Kidney glomerular epithelial cell (primary cell): ENCODE data around the gene KHNYN.

Experiments used
- DNase-seq: peaks from one replicate; lab custom pipeline; 2025; lab: John Stamatoyannopoulos, UW

The KHNYN gene

DNA sequence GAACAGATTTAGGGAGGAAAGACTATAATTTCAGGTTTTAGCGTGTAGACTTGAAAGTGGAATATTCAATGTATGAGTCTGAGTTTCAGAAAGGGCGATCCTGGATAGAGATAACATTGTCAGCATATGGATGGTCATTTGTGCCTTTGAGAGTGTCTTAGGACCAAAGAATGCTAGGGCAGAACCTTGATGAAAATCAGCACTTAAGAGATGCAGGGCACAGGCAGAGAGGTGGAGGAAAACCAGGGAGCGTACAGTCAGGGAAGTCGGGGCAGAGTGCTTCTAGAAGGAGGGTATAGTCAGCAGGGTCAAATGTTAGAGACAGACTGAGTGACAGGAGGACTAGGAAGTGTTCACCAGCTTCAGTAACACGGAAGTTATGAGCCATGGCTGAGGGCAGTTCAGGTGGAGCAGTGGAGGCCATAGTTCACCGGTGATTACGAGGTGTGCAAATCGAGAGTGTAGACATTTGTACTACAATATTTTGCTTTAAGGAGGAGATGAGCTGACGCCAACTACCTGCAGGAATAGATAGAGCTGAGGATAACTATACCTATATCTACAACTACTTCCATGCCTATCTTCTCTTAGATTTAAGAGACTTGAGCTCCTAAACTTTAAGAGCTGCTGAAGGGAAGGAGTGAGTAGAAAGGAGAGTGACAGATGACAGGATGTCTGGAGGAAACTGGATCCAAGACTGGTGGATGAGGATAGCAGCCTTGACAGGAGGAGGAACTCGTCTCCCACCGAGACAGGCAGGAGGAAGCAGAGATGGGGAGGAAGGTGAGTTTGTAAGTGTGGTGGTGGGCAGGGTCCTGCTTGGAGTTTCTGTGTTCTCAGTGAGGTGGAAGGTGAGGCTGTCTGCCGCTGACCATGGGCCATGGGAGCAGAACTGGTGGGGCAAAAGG lies 6.8 kb upstream of the KHNYN start:
- no peak for DNase-seq

DNA sequence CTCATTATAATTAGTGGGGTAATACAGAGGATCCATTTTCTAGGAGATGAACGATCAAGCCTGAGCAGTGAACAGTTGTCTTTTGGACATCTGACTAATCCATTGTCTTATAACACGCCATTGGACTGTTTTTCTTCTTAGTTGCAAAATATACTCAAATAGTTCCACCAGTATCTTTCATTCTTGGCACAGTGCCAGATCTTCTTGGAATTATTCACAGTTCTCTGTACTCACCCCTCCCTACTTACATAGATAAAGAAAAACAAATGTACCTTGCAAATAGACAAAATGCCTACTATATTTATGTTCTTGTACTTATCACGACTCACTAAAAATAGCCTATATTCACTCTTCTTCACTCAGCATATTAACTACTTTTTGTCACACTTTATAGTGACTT lies 4.0 kb upstream of the KHNYN start:
- peak; percentile 56 for DNase-seq

DNA sequence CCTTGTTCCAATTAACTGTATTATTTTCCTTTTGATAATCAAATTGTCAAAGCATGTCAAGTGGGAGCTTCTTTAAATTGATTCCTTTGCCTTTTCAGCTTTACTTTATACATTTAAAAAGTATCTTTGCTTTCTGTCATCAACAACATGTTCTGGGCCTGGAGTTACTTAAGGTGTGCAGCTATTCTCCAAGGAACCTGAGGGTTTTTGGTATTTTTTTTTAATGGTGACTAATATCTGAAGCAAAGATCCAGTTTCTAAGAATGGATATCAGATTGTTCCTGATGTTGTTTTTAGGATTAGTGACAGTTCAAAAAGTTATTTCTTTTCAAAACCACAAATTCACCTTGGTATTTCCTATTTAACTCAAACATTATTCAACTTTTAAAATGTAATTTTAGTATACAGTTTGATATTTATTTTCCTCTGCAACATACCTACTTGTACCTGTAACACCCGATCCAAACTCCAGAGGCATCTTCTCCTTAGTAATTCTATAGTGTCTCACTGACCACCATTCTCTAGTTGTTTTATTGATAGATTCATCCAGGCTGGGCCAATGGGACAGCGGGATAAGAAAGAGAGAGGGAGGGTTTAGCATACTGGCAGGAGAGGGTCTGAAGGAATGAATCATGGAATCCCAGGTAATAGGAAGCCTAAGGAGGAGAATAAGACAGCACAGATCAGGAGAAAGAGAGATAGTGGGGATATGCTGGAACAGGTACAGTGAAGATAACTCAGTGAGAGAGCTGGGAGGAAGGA lies 3.4 kb upstream of the KHNYN start:
- DNase-seq: no peak

DNA sequence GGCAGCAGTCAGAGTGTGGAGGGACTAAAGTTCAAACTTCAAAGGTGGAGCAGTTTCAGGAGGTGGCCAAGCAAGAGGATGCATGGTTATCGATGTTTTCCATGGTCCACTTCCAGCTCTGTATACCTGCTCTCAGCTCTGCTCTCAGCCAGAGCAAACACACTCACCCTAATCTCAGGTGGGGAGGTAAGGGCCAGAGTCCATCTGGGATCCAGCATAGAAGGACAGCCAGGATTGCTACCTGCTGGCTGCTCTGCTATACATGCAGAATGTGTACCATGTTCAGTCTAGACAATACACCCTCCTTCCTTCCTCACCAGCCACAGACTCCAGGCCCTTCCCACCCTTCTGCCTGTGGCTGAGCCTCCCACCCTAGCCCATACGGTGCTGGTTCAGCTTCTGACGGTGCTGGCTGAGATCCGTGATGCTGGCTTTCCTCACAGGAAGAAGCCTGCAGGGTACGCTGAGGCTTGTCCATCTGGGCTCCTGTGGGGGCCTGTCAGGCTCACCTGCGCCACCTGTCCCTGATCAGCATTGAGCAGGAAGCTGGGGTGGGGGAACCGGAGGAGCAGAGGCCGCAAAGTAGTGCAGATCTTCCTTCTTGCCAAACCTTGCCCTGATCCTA lies 2.7 kb upstream of the KHNYN start:
- no peak for DNase-seq

DNA sequence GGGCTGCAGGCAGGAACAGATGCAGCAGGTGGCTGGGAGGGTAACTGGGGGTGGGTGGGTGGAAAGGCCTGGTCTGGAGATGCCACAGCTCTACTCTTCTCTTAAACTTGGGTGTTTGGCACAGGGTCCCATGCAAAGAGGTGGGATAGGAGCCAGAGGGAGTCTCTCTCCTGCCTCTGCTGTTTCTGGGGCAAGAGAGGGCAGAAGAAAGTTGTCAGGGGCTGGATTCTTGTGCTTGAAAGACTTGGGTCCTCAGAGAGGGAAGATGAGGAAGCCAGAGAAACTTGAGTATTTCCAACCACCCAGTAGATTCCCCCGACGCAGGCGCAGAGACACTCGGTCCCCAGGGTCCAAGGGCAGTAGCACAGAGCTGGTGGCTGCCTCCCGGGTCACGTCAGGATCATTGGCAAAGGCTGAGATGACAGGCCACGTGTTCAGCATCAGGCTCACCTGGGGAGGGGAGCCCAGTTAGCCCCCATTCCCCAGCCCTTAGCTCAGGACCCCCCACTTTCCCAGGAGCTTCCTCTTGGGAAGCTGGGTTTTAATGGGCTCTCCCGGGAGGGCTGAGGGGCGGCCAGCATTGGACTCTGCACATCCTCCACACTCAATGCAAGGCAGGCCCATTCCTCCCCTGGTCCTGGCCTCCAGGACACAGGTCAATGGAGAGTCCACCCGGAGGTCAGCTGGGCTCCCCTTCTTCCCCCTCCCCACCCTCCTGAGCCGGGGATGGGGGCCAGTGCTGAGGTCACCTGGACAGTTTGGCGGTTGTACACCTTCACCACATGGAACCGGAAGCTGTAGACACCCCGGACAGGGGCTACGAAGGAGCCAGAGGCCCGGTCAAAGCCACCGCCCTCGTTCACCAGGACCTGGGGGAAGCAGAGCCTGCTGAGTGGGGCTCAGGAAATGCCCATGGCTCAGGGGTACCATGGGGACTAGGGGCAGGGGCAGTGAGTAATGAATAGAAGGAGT lies 1.9 kb upstream of the KHNYN start:
- DNase-seq: no peak

DNA sequence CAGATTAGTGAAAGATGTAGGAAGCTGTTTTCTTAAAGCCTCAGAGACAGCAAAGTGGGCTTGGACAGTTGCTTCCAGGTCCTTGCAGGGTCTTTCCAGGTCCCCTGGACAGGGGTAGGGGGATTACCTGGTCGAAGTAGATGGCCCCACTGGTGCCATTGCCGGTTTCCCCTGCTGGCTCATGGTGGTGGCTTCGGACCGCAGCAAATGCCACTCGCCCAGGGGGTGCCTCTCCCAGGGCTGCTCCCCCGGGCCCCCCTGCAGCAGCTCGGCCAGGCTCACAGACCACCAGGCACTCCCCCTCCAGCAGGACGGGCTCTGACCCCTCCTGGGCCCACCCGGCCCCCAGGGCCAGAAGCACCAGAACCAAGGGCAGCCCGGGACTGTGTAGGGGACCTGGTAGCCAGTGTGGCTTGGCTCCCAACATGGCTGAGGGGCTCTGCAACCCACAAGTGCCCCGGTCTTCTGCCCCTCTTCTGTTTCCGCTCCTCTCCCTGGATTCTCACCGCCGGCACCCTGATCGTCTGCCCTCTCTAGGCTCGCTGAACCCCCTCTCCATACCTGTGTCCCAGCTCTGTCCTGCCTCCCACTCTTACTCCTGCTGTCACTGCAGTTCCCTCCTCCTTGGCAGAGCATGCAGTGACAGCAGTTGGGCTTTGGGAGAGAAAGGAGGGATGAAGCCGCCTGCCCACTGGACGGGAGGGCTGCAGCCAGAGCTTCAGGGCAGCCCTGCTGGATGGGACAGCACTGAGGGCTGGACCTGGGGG lies 943 bp upstream of the KHNYN start:
- DNase-seq: no peak

DNA sequence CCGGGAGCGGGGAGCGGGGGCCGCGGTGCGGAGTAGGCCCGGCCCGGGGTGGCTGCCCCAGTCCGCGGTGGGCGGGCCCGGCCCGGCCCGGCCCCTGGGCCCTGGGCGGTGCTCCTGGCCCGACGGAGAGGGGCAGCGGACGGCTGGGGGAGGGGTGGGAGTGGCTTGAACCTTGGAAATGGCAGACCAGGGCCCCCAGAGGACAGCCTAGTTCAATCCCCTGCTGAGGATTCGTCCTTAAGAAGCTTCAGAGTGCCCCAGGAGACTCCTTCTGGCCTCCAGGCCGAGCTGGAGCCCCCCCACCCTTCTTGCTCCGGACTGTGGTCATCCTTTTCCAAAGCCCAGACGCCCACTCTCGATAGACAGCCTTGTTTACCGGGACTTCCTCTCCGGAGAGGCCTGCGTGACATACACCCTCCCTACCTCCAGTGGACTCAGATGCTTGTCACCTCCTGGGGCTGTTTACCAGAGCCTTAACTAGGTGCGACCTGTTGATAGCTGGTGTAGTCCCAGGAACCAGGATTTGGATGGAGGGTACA lies 458 bp downstream of the KHNYN start:
- no peak for DNase-seq

DNA sequence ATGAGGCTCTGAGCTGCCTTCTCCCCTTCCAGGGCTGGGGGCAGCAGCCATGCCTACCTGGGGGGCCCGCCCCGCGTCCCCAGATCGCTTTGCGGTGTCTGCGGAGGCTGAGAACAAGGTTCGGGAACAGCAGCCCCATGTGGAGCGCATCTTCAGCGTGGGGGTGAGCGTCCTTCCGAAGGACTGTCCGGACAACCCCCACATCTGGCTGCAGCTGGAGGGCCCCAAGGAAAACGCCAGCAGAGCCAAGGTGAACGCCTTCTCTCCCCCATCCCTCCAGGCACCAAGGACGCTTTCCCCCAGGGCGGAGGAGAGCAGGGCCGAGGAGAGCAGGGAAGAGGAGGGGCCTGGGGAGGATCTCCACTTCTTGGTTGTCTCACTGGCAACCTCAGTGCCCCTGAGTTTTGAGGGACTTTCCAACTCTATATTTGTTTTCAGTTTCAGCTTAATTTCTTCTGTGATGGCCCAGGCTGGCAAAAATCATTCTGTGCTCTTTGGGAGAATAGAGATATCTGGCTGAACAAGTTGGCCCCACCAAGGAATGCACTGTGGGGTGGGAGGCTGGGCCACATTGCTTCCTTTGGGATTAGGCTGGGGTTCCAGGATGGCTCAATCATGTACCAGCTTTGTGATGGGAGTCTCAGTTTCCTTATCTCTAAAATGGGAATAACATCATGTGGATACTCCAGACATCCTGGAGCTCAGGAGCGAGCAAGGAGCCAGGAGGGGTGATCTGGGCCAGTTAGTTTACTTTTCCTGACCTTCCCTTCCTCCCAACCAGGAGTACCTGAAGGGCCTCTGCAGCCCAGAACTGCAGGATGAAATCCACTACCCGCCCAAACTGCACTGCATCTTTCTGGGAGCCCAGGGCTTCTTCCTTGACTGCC lies 1.2 kb downstream of the KHNYN start:
- peak; percentile 30 for DNase-seq

DNA sequence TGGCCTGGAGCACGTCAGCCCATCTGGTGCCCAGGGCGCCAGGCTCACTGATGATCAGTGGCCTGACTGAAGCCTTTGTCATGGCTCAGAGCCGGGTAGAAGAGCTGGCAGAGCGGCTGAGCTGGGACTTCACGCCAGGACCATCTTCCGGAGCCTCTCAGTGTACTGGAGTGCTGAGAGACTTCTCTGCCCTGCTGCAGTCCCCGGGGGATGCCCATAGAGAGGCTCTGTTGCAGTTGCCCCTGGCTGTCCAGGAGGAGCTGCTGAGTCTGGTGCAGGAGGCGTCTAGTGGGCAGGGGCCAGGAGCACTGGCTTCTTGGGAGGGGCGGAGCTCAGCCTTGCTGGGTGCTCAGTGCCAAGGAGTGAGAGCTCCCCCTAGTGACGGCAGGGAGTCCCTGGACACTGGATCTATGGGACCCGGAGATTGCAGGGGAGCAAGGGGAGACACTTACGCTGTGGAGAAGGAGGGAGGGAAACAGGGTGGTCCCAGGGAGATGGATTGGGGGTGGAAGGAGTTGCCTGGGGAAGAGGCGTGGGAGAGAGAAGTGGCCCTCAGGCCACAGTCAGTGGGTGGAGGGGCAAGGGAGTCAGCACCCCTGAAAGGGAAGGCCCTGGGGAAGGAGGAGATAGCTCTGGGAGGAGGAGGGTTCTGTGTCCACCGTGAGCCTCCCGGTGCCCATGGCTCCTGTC lies 2.0 kb downstream of the KHNYN start:
- peak; percentile 82 for DNase-seq

DNA sequence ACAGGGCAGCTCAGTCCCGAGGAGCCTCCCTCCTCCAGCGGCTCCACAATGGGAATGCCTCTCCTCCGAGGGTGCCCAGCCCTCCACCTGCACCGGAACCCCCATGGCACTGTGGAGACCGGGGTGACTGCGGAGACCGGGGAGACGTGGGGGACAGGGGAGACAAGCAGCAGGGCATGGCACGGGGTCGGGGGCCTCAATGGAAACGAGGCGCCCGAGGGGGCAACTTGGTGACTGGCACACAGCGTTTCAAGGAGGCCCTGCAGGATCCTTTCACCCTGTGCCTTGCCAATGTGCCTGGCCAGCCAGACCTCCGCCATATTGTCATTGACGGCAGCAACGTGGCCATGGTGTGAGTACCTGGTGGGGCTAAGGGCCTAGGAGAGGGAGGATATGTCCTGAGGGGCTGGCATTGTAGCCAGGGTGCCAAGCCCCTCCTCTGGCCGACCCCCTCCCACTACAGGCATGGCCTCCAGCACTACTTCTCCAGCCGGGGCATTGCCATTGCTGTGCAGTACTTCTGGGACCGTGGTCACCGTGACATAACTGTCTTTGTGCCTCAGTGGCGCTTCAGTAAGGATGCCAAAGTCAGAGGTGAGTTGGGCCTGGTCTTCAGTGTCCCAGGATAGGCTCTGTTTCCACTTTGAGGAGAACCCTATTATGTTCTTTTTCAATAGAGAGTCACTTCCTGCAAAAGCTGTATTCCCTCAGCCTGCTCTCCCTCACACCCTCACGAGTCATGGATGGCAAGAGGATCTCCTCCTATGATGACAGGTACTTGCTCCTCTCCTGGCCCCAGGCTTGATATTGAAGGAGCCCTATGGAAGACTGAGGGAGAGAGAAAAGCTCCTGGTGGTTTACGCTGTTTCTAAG lies 2.7 kb downstream of the KHNYN start:
- DNase-seq: no peak

DNA sequence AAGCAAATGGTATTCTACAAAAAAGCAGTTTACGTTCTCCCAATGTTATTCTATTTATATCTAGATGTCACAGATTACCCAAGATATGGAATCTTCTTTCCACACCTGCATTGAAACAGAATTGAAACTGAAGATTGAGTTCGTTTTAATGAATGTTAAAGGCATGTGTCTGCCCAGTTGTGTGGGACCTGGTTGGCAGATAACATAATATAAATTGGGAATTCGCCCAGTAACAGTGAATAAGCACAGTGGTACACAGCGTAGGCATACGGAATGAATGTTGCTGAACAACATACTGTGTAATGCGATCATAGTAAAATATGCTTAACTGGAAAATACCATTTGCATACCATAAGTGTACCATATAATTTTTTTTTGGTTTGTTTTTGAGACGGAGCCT lies 4.3 kb downstream of the KHNYN start:
- DNase-seq: no peak

DNA sequence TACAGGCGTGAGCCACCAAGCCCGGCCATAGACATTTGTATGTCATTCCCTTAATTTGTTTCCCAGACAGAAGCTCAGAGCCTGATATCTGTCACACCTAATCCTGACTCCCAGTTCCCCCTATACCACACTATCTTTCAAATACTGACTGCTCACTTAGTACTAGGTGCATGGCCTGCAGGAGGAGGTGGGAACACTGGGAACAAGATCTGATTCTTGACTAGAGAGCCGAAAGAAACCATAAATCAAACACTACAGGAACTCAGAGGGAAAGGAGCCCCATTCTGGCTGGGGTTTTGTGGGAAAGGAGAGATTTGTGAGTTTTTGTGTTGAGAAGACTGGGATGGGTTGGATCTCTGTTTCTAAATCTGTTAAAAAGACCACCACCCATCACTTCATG lies 4.9 kb downstream of the KHNYN start:
- DNase-seq: no peak

DNA sequence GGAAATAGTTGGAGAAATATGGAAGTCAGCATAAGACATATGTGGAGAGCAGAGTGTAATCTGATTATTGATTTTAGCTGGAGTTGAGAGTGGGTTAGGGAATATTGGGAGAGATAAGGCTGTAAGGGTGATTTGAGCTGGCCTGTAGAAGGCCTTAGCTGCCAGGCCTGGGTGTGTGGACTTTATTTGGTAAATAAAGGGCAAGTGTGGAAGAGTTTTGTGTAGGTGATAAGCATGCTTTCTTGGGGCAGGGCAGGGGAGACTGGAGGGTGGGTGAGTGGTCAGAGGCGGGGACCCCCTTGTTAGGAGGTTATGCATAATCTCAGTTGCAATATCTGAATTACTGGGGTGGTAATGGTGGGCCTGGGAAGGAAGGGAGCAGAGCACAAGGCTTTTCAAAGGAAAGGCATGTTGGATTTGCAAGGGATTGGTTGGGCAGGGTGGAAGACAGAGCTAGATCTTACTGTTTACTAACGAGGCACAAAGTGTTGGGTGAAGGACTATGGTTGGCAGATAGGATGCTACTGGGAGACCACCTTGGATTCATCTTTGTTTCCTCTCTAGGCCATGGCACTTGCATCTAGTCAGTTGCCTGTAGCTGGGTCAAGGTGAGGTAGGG lies 5.5 kb downstream of the KHNYN start:
- no peak for DNase-seq

DNA sequence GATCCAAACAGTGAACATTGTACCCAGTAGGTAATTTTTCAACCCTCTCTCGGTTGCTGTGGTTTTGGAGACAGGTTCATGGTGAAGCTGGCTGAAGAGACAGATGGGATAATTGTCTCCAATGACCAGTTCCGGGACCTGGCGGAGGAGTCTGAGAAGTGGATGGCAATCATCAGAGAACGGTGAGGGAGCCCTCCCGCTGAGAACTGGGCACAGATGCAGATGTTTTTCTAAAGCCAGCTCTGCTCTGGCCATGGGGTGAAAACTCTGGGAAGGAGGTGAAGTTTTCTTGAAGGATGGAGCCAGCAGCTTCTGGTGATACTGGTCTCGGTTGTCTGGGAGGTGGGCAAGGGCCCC lies 6.2 kb downstream of the KHNYN start:
- no peak for DNase-seq

DNA sequence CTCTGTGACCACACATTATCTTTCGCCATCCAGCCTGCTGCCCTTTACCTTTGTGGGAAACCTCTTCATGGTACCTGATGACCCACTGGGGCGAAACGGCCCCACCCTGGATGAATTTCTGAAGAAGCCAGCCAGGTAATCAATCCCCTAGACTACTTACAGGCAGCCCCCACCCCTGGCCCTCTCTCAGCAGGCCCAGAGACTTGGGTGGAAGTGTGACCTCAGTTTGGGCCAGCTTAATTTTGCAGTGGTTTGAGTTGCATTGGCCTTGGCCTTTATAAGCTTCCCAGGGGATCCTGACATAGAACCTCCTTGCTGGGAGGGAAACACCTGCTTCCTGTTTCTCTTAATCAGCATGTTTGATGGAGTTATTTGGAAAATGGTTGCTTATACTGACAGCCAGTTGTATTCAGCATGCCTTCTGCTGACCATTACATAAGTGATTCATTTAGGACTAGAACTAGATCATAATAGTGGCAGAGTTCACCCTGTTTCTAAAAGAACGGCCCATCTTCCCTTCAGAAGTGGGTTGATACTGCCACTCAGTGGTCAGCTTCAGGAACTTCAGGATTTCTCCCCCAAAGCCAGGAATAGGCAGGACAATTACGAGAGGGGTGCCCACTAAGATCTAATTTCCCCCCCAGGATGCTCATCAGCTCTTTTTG lies 6.7 kb downstream of the KHNYN start:
- peak; percentile 69 for DNase-seq

DNA sequence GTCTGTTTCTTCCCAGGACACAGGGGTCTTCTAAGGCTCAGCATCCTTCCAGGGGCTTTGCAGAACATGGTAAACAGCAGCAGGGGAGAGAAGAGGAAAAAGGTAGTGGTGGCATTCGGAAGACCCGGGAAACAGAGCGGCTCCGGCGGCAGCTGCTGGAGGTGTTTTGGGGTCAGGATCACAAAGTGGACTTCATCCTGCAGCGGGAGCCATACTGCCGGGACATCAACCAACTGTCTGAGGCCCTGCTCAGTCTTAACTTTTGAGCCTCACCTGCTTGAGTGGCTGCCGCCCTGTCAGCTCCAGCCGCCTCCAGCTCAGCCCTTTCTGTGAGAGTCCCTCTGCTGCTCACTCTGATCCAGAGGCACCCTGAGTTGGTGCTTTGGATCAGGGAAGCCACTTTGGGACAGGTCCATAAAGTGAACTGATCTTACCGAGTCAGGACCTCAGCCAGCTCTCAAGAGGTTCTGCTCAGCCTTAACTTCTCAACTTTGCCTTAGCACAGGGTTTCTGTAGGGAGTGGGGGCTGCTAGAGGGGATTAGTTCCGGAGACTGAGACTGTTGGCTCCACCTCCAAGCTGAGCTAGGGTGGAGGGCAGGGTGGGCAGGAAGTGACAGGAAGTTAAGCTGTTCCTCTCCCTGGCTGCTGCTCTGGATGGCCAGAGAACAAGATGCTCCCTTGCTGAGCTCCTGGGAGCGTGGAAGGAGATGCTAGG lies 7.4 kb downstream of the KHNYN start:
- no peak for DNase-seq

DNA sequence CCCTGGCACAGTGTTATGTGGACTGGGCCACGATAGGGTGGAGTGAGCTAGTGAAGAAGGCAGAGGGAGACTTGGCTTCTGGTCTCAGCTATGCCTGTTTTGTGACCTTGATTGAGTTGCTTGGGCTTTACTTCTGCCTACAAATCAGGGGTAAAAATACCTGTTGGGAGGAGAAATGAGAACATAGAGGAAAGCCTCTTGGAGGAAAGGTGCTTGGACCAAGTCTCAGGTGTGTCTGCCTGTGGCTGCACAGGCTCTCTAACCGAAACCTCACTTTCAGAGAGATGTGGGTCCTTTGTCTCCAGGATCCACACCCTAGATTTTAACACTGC lies 7.9 kb downstream of the KHNYN start:
- DNase-seq: no peak
